CD4-positive, alpha-beta T cell treated with Interleukin-6 at 100 ng/mL for 8 hours (primary cell): ENCODE results near the gene HMHB1.
"Not testable (repeated sequence)": the region's sequence is repeated elsewhere in the genome, so short reads cannot be mapped to it uniquely, and the experiment has no call there.

Experiments used
- DNase-seq: peaks from one replicate; pipeline ENCODE4 v3.0.0-alpha.2; 2020; ENCODE audit warnings: mixed read lengths, low spot score

The HMHB1 gene

GRCh38 chr5:143801252-143801939, 10.6 kb upstream of the HMHB1 start:
- DNase-seq, result no peak

- no peak for DNase-seq
Measured at GRCh38 chr5:143805861-143806260, 6.1 kb upstream of the HMHB1 start.

- DNase-seq, result no peak
Measured at GRCh38 chr5:143806579-143806978, 5.4 kb upstream of the HMHB1 start.

GRCh38 chr5:143807401-143807800, 4.6 kb upstream of the HMHB1 start:
- no peak for DNase-seq

GRCh38 chr5:143816370-143816769, 4.4 kb downstream of the HMHB1 start:
- not testable (repeated sequence) for DNase-seq

- DNase-seq, result no peak
Measured at GRCh38 chr5:143819716-143820115, 7.8 kb downstream of the HMHB1 start.

- no peak for DNase-seq
Measured at GRCh38 chr5:143820451-143820850, 8.5 kb downstream of the HMHB1 start.

- peak; percentile 84 for DNase-seq
Measured at GRCh38 chr5:143824851-143825720, 13.1 kb downstream of the HMHB1 start.

- peak; percentile 19 for DNase-seq
Measured at GRCh38 chr5:143826951-143827444, 15.0 kb downstream of the HMHB1 start.

GRCh38 chr5:143828710-143829109, 16.7 kb downstream of the HMHB1 start:
- peak; percentile 7 for DNase-seq

DNA sequence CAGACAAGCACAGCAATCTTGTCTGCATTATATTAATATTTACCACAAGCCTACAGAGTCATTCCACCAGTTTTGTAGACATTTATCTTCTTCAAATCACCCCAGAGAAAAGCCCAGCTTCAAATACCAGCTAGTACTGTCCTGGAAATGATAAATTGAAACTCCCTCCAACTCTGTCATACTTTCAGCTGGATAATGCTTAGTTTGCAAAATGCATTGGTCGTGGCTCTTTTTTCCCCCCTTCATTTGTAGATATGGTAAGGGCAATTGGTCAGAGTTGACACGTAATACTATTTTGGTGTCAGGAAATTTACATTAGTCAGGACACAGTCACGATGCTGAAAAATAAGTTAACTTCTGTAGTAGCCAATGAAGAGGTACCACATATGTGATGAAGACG, 21.2 kb downstream of the HMHB1 start:
- no peak for DNase-seq

DNA sequence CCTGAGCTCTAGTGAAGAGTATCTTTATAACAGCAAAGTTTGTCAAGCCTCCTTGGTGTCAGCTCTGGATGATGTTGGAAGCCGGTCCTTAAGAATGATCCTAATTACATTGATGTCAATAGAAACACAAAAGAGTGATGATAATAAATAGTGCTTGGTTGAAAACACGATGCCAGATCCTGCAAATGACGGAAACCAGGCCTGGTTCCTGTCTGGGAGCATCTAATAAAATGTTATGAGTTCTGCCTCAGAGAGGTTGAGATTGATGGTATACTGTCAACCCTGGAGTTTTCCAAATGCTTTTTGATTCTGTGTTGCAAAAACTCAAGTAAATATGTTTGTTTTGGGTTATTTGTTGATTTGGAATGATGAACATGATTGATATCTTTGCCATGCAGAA, 23.3 kb downstream of the HMHB1 start:
- no peak for DNase-seq

DNA sequence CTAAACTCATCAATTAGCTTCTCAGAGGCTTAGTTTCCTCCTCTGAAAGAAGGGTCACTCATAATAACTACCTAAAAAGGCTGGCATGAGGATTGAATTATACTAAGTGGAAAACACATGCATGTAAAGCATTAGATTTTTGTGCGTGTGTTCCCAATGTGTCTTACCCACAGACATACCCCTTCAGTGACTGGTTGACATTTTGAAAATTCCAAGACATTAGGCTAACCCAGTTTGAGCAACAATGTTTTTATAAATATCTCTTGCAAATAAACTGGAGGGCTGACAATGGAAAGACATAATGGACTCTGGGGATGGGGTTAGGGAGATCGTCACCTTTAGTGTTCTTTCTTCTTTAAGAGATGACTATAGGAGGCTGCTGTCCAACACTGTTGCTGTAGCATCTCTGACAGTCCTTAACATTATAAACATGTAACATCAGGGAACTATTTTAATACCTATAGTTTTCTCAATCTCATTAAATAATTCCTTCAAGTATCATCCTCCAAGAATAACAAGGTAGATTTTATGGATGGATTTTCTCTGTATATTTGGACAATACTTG, 24.3 kb downstream of the HMHB1 start:
- no peak for DNase-seq

GRCh38 chr5:143837306-143837848, 25.4 kb downstream of the HMHB1 start:
- no peak for DNase-seq

DNA sequence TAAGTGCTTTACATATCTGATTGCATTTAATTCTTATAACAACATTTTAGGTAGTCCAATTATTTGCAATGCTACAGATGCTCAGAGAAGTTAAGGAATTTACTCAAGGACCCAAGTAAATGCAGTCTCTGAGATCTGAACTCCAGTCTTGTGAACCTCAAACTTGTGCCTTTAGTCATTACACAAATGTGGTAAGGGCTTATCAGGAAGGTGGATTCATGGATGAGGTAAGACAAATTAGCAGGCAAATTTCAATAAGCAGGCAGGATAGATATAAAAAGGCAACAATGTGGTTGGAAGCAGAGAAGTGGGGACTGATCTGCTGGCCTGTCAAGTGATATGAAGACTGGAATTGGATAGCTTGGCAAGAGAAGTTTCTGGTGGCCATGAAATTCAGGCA, 29.5 kb downstream of the HMHB1 start:
- DNase-seq, result no peak

- no peak for DNase-seq
Measured at GRCh38 chr5:143842920-143843319, 31.0 kb downstream of the HMHB1 start.

- no peak for DNase-seq
Measured at GRCh38 chr5:143843461-143843860, 31.5 kb downstream of the HMHB1 start.

GRCh38 chr5:143850050-143850683, 38.2 kb downstream of the HMHB1 start:
- no peak for DNase-seq

GRCh38 chr5:143851383-143851782, 39.4 kb downstream of the HMHB1 start:
- no peak for DNase-seq

DNA sequence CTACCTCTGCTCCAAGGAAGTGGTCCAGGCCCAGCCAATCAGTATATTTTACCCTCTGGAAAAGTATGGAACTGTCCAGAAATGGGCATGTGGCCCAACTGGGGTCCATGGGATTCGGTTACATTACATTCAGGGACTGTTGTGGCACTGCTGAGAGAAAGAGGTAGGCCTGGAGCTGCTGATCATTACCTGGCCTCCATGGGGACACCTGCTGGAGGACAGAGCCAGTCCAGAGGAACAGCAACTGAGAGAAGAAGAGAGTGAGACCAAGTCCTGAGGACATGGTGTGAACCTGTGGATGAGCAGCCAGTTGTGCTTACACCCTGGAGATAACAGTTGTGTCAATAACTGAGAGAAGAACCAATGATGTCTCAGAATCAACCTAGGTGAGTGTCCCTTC, 48.2 kb downstream of the HMHB1 start:
- no peak for DNase-seq

DNA sequence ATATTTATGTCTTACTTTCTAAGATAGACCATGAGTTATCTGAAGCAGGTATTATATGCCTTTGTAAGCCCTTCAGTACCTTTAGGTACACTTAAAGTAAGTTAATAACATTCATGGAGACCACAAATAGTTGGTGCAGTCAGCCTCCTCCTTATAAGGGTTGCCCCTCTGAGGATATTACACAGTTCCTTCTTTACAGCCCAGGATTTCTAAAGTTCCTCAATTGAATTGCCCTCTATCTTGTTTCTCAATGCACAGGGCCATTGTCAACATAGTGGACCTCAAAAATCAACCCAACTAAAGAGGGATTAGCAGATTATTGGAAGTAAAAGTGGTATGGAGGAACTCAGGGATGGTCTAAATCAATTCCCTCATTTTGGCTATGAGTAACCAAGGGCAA, 50.3 kb downstream of the HMHB1 start:
- DNase-seq, result no peak

GRCh38 chr5:143865426-143866025, 53.6 kb downstream of the HMHB1 start:
- DNase-seq, result no peak
